ENCODE results near the gene ABCB10. TPM values are rescaled to one million over a fixed set of nuclear protein-coding genes. Genes with fewer than 3 reads are reported as not detected.

Gene ABCB10
- total RNA-seq, 2 donors from 2014 or later: 25.7 to 39.0 TPM

Other genes with a start within 250 kb of the ABCB10 start
- 1 to 10 TPM; 6.7 to 6.9 TPM for gene CCSAP, start 215.7 kb downstream of the ABCB10 start, total RNA-seq
- not detected for gene ACTA1, start 124.6 kb downstream of the ABCB10 start, total RNA-seq
- 10 to 100 TPM; 41.4 to 47.9 TPM for gene NUP133, start 50.4 kb downstream of the ABCB10 start, total RNA-seq
- 10 to 100 TPM; 26.5 to 30.7 TPM for gene TAF5L, start 67.4 kb upstream of the ABCB10 start, total RNA-seq
- gene URB2, start 67.5 kb upstream of the ABCB10 start, total RNA-seq: 10 to 100 TPM; 16.4 to 38.2 TPM

Data from natural killer cell treated with Interleukin-12 subunit alpha and Interleukin-12 subunit beta and Interleukin-15 and Interleukin-18, amount 100 ng/mL, for 72 hours (primary cell).